Measurements from ENCODE around the gene RPL18. TPM values are rescaled to one million over a fixed set of nuclear protein-coding genes. Genes with fewer than 3 reads are reported as not detected.

Gene RPL18
- total RNA-seq, 3 donors from 2014 or later (not counting 1 experiment from before 2014, with no cell fraction given) = 900 to 1,086 (median 1,066) TPM

- H3K4me3 ChIP-seq (ENCODE audit: low read length) = no peak overlapping the region
- no peaks in the 10 kb centered on the region for H3K36me3 ChIP-seq (ENCODE audit: control insufficient read depth, insufficient read depth, low read length)
- peak overlapping the region; percentile 31 for H3K4me3 Mint-ChIP-seq
- peaks cover 24 to 39% of the 10 kb centered on the region in 2 donors for H3K4me1 Mint-ChIP-seq
- H3K27me3 ChIP-seq (ENCODE audit: control insufficient read depth, insufficient read depth, low read length) = no peaks in the 10 kb centered on the region
- no peaks in the 10 kb centered on the region for H3K9me3 ChIP-seq (ENCODE audit: control insufficient read depth, insufficient read depth, low read length)
- H3K27me3 Mint-ChIP-seq (ENCODE audit: low read depth in 2 of 2) = peaks cover 0 to 3% of the 10 kb centered on the region in 2 donors
- 81% methylated on average over 4 of the region's 4 CpGs for WGBS (ENCODE audit: insufficient coverage)
- intact Hi-C loops (cut with micrococcal nuclease) = loop anchor here (10.0 kb wide), 1 partner anchor 320 kb away; the partner anchor contains the start of gene FTL
- DNase-seq = no peak
- H3K27ac Mint-ChIP-seq = peak overlapping the region in 1 of 2 donors; percentile 95
- TF ChIP-seq CTCF (IDR thresholded peaks at IDR 0.05) = no peak
- no peak for ATAC-seq
- H3K36me3 Mint-ChIP-seq = no peaks in the 10 kb centered on the region
- H3K9me3 Mint-ChIP-seq = no peaks in the 10 kb centered on the region
- H3K4me1 ChIP-seq (ENCODE audit: control insufficient read depth, insufficient read depth, low read length) = peaks cover 51% of the 10 kb centered on the region
- no peak overlapping the region for H3K27ac ChIP-seq (ENCODE audit: low read length)
Observed at GRCh38 chr19:48644355-48644754, 25.4 kb upstream of the RPL18 start.

- no peak overlapping the region for H3K4me3 ChIP-seq (ENCODE audit: low read length)
- H3K27ac ChIP-seq (ENCODE audit: low read length) = no peak overlapping the region
- WGBS (ENCODE audit: insufficient coverage) = 93% methylated on average over 5 of the region's 5 CpGs
- no peaks in the 10 kb centered on the region for H3K9me3 ChIP-seq (ENCODE audit: control insufficient read depth, insufficient read depth, low read length)
- no peaks in the 10 kb centered on the region for H3K36me3 ChIP-seq (ENCODE audit: control insufficient read depth, insufficient read depth, low read length)
- no peak overlapping the region for H3K27ac Mint-ChIP-seq
- intact Hi-C loops (cut with micrococcal nuclease) = loop anchor here (10.0 kb wide), 1 partner anchor 322 kb away; the partner anchor contains the start of gene FTL
- peaks cover 0 to 3% of the 10 kb centered on the region in 2 donors for H3K27me3 Mint-ChIP-seq (ENCODE audit: low read depth in 2 of 2)
- peaks cover 28 to 48% of the 10 kb centered on the region in 2 donors for H3K4me1 Mint-ChIP-seq
- H3K9me3 Mint-ChIP-seq = peaks cover 0 to 4% of the 10 kb centered on the region in 2 donors
- DNase-seq = no peak
- ATAC-seq = no peak
- H3K4me1 ChIP-seq (ENCODE audit: control insufficient read depth, insufficient read depth, low read length) = peaks cover 52% of the 10 kb centered on the region
- no peaks in the 10 kb centered on the region for H3K36me3 Mint-ChIP-seq
- no peak for TF ChIP-seq CTCF (IDR thresholded peaks at IDR 0.05)
- H3K27me3 ChIP-seq (ENCODE audit: control insufficient read depth, insufficient read depth, low read length) = no peaks in the 10 kb centered on the region
- H3K4me3 Mint-ChIP-seq = no peak overlapping the region
Observed at GRCh38 chr19:48642862-48643261, 23.9 kb upstream of the RPL18 start.

GRCh38 chr19:48641850-48642249, 22.9 kb upstream of the RPL18 start:
- H3K4me1 ChIP-seq (ENCODE audit: control insufficient read depth, insufficient read depth, low read length) = peaks cover 42% of the 10 kb centered on the region
- Mint-ChIP-seq H3K9me3 (peaks cover 0 to 4% of the 10 kb centered on the region in 2 donors), H3K4me1 (peaks cover 32 to 48% of the 10 kb centered on the region in 2 donors), H3K4me3 (no peak overlapping the region), H3K27me3 (ENCODE audit: low read depth in 2 of 2) (peaks cover 0 to 3% of the 10 kb centered on the region in 2 donors), H3K27ac (no peak overlapping the region), H3K36me3 (no peaks in the 10 kb centered on the region)
- no peaks in the 10 kb centered on the region for H3K36me3 ChIP-seq (ENCODE audit: control insufficient read depth, insufficient read depth, low read length)
- ATAC-seq (no peak), DNase-seq (no peak)
- no peak overlapping the region for H3K27ac ChIP-seq (ENCODE audit: low read length)
- TF ChIP-seq CTCF (IDR thresholded peaks at IDR 0.05) = no peak
- intact Hi-C loops (cut with micrococcal nuclease) = loop anchor here (10.0 kb wide), 1 partner anchor 323 kb away; the partner anchor contains the start of gene FTL
- H3K4me3 ChIP-seq (ENCODE audit: low read length) = no peak overlapping the region
- 99% methylated on average over 2 of the region's 2 CpGs for WGBS (ENCODE audit: insufficient coverage)
- H3K27me3 ChIP-seq (ENCODE audit: control insufficient read depth, insufficient read depth, low read length) = no peaks in the 10 kb centered on the region
- no peaks in the 10 kb centered on the region for H3K9me3 ChIP-seq (ENCODE audit: control insufficient read depth, insufficient read depth, low read length)

Data from natural killer cell (primary cell).